ENCODE results near the gene TRIM8.
A peak's percentile ranks its signal among the peaks of the same experiment; 100 is the strongest.

DNA sequence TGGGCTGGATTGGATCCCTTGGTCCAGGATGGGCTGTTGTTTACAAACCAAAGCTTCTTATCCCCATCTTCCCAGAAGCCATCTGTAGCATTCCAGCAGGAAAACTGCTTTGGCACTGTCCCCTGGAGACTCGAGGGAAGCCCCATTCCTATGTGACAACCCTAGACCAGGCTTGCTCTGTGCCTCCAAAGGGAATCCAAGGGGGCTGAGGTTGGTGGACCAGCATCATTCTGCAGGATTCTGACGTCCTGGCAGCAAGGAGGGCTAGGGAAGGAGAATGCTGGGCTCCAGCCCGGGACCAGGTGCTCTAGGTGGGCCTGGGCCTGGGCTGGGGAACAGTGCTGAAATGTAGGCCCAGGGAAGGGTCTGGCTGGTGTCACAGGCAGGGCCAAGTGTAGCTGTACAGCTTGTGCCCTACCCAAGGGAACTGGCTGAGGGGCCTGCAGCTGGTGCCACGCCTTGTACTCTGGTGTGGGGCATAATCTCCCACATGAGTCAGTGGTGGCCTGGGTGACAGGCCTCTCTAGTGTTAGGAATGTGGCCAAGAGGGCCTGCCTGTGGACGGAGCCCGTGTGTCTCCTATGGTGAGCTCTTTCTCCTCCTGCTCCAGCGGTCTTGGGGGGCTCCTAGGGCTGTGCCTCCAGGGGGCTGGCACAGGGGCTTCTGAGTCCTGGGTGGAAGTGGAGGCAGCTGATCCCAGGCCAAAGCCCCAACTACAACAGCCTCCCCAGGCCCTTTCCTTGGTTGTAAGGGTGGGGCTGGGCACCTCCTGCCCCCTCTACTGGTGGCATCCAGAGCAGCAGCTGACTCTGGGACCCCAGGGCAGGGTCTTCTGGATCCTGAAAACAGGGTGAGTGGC, 25.2 kb downstream of the TRIM8 start:
- TF ChIP-seq, protein P1, sequence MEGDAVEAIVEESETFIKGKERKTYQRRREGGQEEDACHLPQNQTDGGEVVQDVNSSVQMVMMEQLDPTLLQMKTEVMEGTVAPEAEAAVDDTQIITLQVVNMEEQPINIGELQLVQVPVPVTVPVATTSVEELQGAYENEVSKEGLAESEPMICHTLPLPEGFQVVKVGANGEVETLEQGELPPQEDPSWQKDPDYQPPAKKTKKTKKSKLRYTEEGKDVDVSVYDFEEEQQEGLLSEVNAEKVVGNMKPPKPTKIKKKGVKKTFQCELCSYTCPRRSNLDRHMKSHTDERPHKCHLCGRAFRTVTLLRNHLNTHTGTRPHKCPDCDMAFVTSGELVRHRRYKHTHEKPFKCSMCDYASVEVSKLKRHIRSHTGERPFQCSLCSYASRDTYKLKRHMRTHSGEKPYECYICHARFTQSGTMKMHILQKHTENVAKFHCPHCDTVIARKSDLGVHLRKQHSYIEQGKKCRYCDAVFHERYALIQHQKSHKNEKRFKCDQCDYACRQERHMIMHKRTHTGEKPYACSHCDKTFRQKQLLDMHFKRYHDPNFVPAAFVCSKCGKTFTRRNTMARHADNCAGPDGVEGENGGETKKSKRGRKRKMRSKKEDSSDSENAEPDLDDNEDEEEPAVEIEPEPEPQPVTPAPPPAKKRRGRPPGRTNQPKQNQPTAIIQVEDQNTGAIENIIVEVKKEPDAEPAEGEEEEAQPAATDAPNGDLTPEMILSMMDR (IDR thresholded peaks at IDR 0.05; ENCODE audit: low read length): peak; percentile 50
- no peak for TF ChIP-seq EZH2 (IDR thresholded peaks at IDR 0.05; ENCODE audit: borderline replicate concordance, low read length)
